ENCODE results near the gene ATAD3A.

Gene ATAD3A

DNA sequence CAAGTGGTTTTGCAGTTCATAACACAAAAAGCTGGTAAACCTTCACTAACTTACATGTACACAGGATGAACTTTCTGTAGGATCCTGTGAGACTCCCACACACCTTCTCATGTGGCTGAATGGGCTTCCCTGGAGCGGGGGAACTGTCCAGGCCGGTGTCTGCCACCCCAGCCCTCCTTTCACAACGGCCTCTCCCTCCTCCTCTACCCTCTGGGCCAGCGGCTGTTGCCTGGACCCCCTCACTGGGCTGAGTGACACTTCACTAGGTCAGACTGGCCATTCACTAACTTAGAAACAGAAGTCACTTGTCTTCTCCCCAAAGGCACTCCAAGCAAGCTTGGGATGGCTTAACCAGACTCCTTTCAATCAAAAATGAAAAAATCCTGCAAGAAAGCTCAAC is 46.6 kb downstream of the ATAD3A start:
- 89 to 94% methylated on average over 2 to 4 of the region's 4 CpGs for WGBS, 2 experiments (ENCODE audit: insufficient coverage in 2 of 2)
- Histone ChIP-seq H3K4me1 (ENCODE audit: control insufficient read depth, insufficient read depth, low read length, poor library complexity, severe bottlenecking) (peaks cover 4% of the 10 kb centered on the region), H3K36me3 (ENCODE audit: control insufficient read depth, insufficient read depth, low read length) (peaks cover 48% of the 10 kb centered on the region), H3K27ac (ENCODE audit: low read depth, low read length, severe bottlenecking) (peak overlapping the region; percentile 10), H3K4me3 (ENCODE audit: extremely low read depth, insufficient read depth, low read length, poor library complexity, severe bottlenecking) (no peak overlapping the region), H3K9me3 (ENCODE audit: control insufficient read depth, low read length) (no peaks in the 10 kb centered on the region)

DNA sequence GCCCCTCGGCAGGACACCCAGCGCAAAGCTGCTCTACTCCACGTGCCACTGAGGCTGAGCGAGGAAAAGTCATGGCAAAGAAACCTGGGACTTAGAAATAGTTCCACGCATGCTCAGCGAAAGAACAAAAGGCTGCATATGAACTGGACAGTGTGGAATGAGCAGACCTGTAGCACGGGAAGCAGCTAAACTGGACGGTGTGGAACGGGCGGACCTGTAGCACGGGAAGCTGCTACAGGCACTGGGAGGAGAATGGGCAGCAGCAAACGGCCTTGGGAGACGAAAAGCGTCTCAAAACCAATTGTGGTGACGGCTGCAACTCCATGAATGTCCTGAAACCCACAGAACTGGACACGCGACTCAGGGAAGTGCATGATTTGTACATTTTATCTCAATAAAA is 47.1 kb downstream of the ATAD3A start:
- 93% methylated on average over 15 to 17 of the region's 17 CpGs for WGBS, 2 experiments (ENCODE audit: insufficient coverage in 2 of 2)
- no peak overlapping the region for H3K4me3 ChIP-seq (ENCODE audit: extremely low read depth, insufficient read depth, low read length, poor library complexity, severe bottlenecking)
- no peak overlapping the region for H3K27ac ChIP-seq (ENCODE audit: low read depth, low read length, severe bottlenecking)
- H3K4me1 ChIP-seq (ENCODE audit: control insufficient read depth, insufficient read depth, low read length, poor library complexity, severe bottlenecking) = peaks cover 4% of the 10 kb centered on the region
- no peaks in the 10 kb centered on the region for H3K9me3 ChIP-seq (ENCODE audit: control insufficient read depth, low read length)
- H3K36me3 ChIP-seq (ENCODE audit: control insufficient read depth, insufficient read depth, low read length) = peaks cover 52% of the 10 kb centered on the region

DNA sequence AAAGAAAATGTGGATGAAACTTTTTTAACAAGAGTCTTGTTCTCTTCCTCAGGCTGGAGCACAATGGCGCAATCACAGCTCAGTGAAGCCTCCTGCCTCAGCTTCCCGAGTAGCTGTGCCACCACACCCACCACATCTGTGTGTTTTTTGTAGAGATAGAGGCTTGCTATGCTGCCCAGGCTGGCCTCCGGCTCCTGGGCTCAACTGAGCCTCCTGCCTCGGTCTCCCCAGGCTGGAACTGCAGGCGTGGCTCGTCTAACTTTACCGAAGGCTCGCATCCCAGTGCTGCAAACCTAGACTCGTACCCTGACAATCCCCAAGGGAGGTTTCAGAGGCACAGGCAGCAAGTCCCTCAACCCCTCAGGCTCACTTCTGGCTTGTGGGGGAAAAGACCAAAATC is 48.2 kb downstream of the ATAD3A start:
- Histone ChIP-seq H3K4me1 (ENCODE audit: control insufficient read depth, insufficient read depth, low read length, poor library complexity, severe bottlenecking) (peaks cover 1% of the 10 kb centered on the region), H3K27ac (ENCODE audit: low read depth, low read length, severe bottlenecking) (no peak overlapping the region), H3K9me3 (ENCODE audit: control insufficient read depth, low read length) (no peaks in the 10 kb centered on the region), H3K36me3 (ENCODE audit: control insufficient read depth, insufficient read depth, low read length) (peaks cover 59% of the 10 kb centered on the region), H3K4me3 (ENCODE audit: extremely low read depth, insufficient read depth, low read length, poor library complexity, severe bottlenecking) (no peak overlapping the region)
- WGBS, 2 experiments (ENCODE audit: insufficient coverage in 2 of 2) = 98 to 100% methylated on average over 7 to 8 of the region's 9 CpGs

DNA sequence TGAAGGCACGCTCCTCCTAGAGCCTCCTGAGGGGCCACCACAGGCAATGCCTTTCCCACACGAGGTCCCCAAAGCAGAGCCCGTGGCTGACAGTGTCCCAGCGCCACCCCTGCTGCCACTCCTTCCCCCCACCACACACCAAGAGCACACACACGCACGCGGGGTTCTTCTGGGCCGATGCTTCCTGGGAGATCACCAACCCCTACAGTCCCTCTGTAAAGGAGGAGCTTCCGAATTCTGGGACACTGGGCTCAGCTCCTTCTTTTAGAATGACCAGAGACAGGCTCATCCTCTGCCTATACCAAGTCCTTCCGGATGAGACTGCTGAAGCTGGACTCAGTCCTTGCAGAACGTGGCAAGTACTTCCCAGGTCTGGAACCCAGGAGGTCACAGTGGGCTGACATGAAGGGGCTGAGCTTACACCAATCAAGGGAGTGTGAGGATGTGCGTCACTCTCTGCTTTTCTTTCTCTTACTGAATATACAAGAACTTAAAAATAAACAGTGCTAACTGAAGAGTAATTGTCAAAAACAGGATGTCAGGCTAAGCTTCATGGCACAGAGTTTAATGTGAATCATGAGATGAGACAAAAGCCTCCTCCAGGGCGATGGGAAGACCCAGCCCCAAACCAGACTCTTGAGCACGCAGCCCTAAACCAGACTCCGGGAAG is 50.0 kb downstream of the ATAD3A start:
- Histone ChIP-seq H3K4me3 (ENCODE audit: extremely low read depth, insufficient read depth, low read length, poor library complexity, severe bottlenecking) (no peak overlapping the region), H3K27ac (ENCODE audit: low read depth, low read length, severe bottlenecking) (no peak overlapping the region), H3K36me3 (ENCODE audit: control insufficient read depth, insufficient read depth, low read length) (peaks cover 76% of the 10 kb centered on the region), H3K9me3 (ENCODE audit: control insufficient read depth, low read length) (no peaks in the 10 kb centered on the region), H3K4me1 (ENCODE audit: control insufficient read depth, insufficient read depth, low read length, poor library complexity, severe bottlenecking) (no peaks in the 10 kb centered on the region)
- WGBS, 2 experiments (ENCODE audit: insufficient coverage in 2 of 2) = 95 to 98% methylated on average over 11 to 14 of the region's 15 CpGs

DNA sequence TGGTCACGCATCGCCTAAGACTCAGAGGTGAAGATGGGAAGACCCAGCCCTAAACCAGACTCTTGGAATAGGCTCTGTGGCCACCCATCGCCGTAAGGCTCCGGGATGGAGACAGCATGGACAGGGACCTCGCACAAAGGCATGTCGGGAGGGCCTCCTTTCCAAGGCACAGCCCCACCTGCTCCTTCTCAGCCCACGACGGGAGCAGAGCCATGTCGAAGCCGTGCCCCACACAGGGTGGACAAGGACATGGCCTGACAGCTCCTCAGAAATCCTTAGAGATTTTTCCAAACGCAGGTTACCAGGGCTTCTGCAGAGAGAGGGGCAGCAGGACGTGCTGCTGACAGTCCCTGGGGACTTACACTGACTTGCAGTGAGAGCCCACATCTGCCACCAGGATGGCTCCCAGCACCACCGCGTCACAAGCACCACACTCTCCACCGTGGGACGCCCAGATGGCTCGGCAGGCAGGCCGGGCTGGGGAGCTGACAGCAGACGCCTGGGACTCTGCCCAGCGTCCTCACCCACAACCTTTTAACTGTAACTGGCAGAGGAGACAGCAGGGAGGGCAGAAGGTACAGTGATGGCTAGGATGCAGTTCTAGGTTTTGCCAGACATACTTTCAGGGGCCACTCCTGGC is 50.7 kb downstream of the ATAD3A start:
- peaks cover 82% of the 10 kb centered on the region for H3K36me3 ChIP-seq (ENCODE audit: control insufficient read depth, insufficient read depth, low read length)
- no peak overlapping the region for H3K4me3 ChIP-seq (ENCODE audit: extremely low read depth, insufficient read depth, low read length, poor library complexity, severe bottlenecking)
- no peaks in the 10 kb centered on the region for H3K9me3 ChIP-seq (ENCODE audit: control insufficient read depth, low read length)
- WGBS, 2 experiments (ENCODE audit: insufficient coverage in 2 of 2) = 91 to 97% methylated on average over 20 to 21 of the region's 21 CpGs
- H3K4me1 ChIP-seq (ENCODE audit: control insufficient read depth, insufficient read depth, low read length, poor library complexity, severe bottlenecking) = no peaks in the 10 kb centered on the region
- H3K27ac ChIP-seq (ENCODE audit: low read depth, low read length, severe bottlenecking) = no peak overlapping the region

DNA sequence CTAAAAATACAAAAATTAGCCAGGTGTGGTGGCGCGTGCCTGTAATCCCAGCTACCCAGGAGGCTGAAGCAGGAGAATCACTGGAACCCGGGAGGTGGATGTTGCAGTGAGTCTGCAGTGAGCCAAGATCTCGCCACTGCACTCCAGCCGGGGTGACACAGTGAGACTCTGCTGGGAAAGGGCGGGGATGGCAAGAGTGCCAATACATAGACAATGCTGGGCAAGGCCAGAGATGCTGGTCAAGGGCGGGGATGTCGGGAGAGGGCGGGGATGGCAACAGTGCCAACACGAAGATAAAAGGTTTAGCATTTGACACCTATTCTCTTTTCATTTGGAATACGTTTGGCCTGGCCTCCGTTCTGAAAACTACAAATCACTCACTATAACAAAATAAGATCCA is 51.7 kb downstream of the ATAD3A start:
- 99% methylated on average over 11 to 12 of the region's 12 CpGs for WGBS, 2 experiments (ENCODE audit: insufficient coverage in 2 of 2)

DNA sequence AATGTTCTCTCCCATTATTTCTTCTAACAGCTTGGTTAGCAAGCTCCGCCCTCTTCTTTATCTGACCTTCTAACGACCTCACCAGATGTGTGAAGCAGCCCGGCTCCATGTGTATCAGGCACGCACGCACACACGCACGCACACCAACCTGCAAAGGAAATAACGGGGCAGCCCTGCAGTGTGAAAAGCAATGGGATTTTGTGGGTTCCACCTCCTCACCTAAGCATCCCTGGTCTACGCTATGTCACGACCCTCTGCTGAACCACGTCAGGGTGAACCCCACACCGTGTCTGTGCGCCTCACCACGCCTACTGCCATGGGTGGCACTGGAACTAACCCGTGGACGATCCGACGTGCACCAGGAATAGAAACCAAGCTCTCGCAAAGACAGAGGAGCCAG is 52.3 kb downstream of the ATAD3A start:
- Histone ChIP-seq H3K4me1 (ENCODE audit: control insufficient read depth, insufficient read depth, low read length, poor library complexity, severe bottlenecking) (no peaks in the 10 kb centered on the region), H3K9me3 (ENCODE audit: control insufficient read depth, low read length) (no peaks in the 10 kb centered on the region), H3K4me3 (ENCODE audit: extremely low read depth, insufficient read depth, low read length, poor library complexity, severe bottlenecking) (no peak overlapping the region), H3K36me3 (ENCODE audit: control insufficient read depth, insufficient read depth, low read length) (peaks cover 81% of the 10 kb centered on the region), H3K27ac (ENCODE audit: low read depth, low read length, severe bottlenecking) (no peak overlapping the region)
- WGBS, 2 experiments (ENCODE audit: insufficient coverage in 2 of 2) = 96 to 98% methylated on average over 16 to 19 of the region's 19 CpGs

More for the DNA sequence above, 51.7 kb downstream of the ATAD3A start:
- no peaks in the 10 kb centered on the region for H3K9me3 ChIP-seq (ENCODE audit: control insufficient read depth, low read length)
- no peak overlapping the region for H3K27ac ChIP-seq (ENCODE audit: low read depth, low read length, severe bottlenecking)
- H3K4me1 ChIP-seq (ENCODE audit: control insufficient read depth, insufficient read depth, low read length, poor library complexity, severe bottlenecking) = no peaks in the 10 kb centered on the region
- peaks cover 82% of the 10 kb centered on the region for H3K36me3 ChIP-seq (ENCODE audit: control insufficient read depth, insufficient read depth, low read length)
- no peak overlapping the region for H3K4me3 ChIP-seq (ENCODE audit: extremely low read depth, insufficient read depth, low read length, poor library complexity, severe bottlenecking)

DNA sequence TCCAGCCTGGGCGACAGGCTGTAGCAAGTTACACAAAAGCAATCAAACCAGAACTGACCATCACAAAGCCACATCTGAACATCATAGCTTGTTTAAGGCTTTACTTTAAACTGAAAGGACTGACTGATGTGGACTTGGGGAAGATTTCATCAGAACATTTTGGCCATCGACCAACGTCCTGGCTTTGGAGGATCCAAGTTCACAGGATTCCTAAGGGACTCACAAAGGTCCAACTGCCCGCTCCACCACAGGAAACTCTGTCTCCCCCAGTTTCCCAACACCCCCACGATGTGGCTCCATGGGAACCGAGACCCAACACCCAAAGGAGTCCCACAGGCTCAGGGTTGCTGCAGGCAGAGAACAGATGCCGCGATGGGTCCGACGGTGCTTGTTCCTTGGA is 53.4 kb downstream of the ATAD3A start:
- Histone ChIP-seq H3K27ac (ENCODE audit: low read depth, low read length, severe bottlenecking) (no peak overlapping the region), H3K9me3 (ENCODE audit: control insufficient read depth, low read length) (no peaks in the 10 kb centered on the region), H3K4me3 (ENCODE audit: extremely low read depth, insufficient read depth, low read length, poor library complexity, severe bottlenecking) (no peak overlapping the region), H3K36me3 (ENCODE audit: control insufficient read depth, insufficient read depth, low read length) (peaks cover 87% of the 10 kb centered on the region), H3K4me1 (ENCODE audit: control insufficient read depth, insufficient read depth, low read length, poor library complexity, severe bottlenecking) (no peaks in the 10 kb centered on the region)
- 93 to 96% methylated on average over 8 to 9 of the region's 10 CpGs for WGBS, 2 experiments (ENCODE audit: insufficient coverage in 2 of 2)

DNA sequence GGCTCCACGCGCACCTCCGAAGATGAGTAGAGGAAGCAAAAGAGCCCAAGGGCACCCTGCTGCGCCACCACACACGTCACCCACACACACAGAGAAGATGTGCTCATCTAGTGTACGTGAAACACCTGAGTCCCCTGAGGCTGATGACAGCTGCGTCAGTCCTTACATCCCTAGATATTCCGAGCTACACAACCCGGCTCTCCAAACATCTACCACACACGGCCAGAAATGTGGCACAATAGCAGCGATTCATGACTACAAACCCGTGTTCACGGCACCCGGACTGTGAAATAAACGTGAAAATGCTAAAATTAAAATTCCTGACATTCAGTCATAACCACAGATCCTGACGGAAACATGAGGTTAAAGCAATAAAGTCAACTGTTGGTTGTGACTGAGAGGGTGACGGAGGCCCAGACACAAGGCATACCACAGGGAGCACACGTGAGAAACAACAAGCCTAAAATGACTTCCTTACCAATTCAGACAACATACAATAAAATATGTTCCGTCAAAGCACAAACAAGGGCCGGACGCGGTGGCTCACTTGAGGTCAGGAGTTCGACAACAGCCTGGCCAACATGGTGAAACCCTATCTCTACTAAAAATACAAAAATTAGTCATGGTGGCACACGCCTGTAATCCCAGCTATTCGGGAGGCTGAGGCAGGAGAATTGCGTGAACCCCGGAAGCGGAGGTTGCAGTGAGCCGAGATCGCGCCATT is 55.4 kb downstream of the ATAD3A start:
- Histone ChIP-seq H3K27ac (ENCODE audit: low read depth, low read length, severe bottlenecking) (no peak overlapping the region), H3K9me3 (ENCODE audit: control insufficient read depth, low read length) (no peaks in the 10 kb centered on the region), H3K4me3 (ENCODE audit: extremely low read depth, insufficient read depth, low read length, poor library complexity, severe bottlenecking) (no peak overlapping the region), H3K4me1 (ENCODE audit: control insufficient read depth, insufficient read depth, low read length, poor library complexity, severe bottlenecking) (no peaks in the 10 kb centered on the region), H3K36me3 (ENCODE audit: control insufficient read depth, insufficient read depth, low read length) (peaks cover 84% of the 10 kb centered on the region)
- WGBS, 2 experiments (ENCODE audit: insufficient coverage in 2 of 2) = 95 to 96% methylated on average over 20 to 29 of the region's 31 CpGs

DNA sequence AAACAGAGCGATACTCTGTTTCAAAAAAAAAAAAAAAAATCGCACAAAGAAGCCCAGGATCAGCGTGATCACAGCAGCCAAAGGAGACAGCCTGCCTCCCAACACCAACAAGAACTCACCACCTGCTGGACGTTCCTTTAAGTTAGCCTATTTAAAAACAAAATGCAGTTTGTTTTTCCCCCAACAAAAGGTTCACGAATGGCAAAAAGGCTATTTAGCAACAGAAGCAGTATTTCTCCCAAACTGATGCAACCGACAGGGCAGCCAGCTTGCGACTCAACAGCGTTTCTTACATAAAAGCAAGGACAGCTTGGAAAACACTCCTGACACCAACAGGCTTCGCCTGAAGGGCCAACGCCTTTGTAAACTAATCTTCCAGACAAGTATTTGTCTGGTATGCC is 55.9 kb downstream of the ATAD3A start:
- H3K4me3 ChIP-seq (ENCODE audit: extremely low read depth, insufficient read depth, low read length, poor library complexity, severe bottlenecking) = no peak overlapping the region
- WGBS, 2 experiments (ENCODE audit: insufficient coverage in 2 of 2) = 81 to 87% methylated on average over 7 to 8 of the region's 10 CpGs
- H3K36me3 ChIP-seq (ENCODE audit: control insufficient read depth, insufficient read depth, low read length) = peaks cover 84% of the 10 kb centered on the region
- H3K9me3 ChIP-seq (ENCODE audit: control insufficient read depth, low read length) = no peaks in the 10 kb centered on the region
- no peak overlapping the region for H3K27ac ChIP-seq (ENCODE audit: low read depth, low read length, severe bottlenecking)
- H3K4me1 ChIP-seq (ENCODE audit: control insufficient read depth, insufficient read depth, low read length, poor library complexity, severe bottlenecking) = no peaks in the 10 kb centered on the region

DNA sequence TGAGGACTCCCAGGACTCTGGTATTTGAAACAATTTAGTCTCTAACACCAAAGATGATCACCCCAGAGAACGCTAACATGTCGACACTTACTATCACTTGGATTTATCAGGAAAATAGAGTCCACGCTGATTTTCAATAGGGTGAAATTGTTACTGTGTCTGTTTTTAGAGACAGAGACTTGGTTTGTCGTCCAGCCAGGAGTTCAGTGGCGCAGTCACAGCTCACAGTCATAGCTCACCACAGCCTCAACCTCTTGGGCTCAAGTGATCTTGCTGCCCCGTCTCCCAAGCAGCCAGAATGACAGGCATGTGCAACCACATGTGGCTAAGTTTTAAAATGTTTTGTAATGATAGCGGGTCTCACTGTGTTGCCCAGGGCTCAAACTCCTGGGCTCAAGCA is 57.4 kb downstream of the ATAD3A start:
- no peaks in the 10 kb centered on the region for H3K9me3 ChIP-seq (ENCODE audit: control insufficient read depth, low read length)
- peaks cover 4% of the 10 kb centered on the region for H3K4me1 ChIP-seq (ENCODE audit: control insufficient read depth, insufficient read depth, low read length, poor library complexity, severe bottlenecking)
- 100% methylated on average over 1 to 5 of the region's 7 CpGs for WGBS, 2 experiments (ENCODE audit: insufficient coverage in 2 of 2)
- H3K27ac ChIP-seq (ENCODE audit: low read depth, low read length, severe bottlenecking) = no peak overlapping the region
- peaks cover 74% of the 10 kb centered on the region for H3K36me3 ChIP-seq (ENCODE audit: control insufficient read depth, insufficient read depth, low read length)
- H3K4me3 ChIP-seq (ENCODE audit: extremely low read depth, insufficient read depth, low read length, poor library complexity, severe bottlenecking) = no peak overlapping the region
